ENCODE data around the gene C2orf81.

DNA sequence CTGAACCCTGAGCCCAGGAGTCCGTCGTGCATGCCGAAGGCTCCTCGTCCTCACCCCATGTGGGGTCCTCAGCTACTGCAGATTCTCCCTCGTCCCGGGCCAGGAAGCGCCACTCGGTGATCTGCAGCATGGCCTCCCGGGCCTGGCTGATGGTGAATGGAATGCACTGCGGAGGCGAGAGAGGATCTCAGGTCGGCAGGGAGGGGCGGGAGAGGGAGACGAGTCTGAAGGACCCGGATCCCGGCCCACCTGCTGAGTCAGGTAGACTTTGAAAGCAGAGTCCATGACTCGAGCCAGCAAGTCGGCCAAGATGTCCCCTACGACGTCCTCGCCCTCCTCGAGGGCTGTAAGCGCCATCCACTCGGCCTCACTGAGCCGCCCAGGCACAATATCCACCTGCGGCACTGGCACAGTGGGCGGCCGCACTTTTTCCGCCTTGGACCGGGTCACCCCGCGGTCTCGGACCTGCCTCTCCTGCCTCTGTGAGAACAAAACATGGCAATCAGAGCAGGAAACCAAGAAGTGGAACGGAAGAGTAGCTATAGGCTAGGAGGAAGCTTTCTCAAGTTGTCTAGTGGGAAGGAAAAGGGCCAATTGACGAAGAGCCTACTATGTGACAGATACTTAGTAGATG lies 5.5 kb downstream of the C2orf81 start:
- TF ChIP-seq CEBPB (IDR thresholded peaks at IDR 0.05; ENCODE audit: low read depth, low read length) (no peak), SMC3 (IDR thresholded peaks at IDR 0.05; ENCODE audit: low read depth, low read length) (no peak), POLR2A (IDR thresholded peaks at IDR 0.05; ENCODE audit: low read depth, low read length) (no peak), MAFK (IDR thresholded peaks at IDR 0.05; ENCODE audit: low read depth, low read length) (no peak), CHD1 (IDR thresholded peaks at IDR 0.05; ENCODE audit: low read depth, low read length) (no peak), RAD21 (IDR thresholded peaks at IDR 0.05; ENCODE audit: low read length) (no peak)
- TF ChIP-seq, protein P1, sequence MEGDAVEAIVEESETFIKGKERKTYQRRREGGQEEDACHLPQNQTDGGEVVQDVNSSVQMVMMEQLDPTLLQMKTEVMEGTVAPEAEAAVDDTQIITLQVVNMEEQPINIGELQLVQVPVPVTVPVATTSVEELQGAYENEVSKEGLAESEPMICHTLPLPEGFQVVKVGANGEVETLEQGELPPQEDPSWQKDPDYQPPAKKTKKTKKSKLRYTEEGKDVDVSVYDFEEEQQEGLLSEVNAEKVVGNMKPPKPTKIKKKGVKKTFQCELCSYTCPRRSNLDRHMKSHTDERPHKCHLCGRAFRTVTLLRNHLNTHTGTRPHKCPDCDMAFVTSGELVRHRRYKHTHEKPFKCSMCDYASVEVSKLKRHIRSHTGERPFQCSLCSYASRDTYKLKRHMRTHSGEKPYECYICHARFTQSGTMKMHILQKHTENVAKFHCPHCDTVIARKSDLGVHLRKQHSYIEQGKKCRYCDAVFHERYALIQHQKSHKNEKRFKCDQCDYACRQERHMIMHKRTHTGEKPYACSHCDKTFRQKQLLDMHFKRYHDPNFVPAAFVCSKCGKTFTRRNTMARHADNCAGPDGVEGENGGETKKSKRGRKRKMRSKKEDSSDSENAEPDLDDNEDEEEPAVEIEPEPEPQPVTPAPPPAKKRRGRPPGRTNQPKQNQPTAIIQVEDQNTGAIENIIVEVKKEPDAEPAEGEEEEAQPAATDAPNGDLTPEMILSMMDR (conservative IDR thresholded peaks at IDR 0.05; ENCODE audit: low read depth, low read length): no peak
- TF ChIP-seq, protein P2, sequence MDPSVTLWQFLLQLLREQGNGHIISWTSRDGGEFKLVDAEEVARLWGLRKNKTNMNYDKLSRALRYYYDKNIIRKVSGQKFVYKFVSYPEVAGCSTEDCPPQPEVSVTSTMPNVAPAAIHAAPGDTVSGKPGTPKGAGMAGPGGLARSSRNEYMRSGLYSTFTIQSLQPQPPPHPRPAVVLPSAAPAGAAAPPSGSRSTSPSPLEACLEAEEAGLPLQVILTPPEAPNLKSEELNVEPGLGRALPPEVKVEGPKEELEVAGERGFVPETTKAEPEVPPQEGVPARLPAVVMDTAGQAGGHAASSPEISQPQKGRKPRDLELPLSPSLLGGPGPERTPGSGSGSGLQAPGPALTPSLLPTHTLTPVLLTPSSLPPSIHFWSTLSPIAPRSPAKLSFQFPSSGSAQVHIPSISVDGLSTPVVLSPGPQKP (IDR thresholded peaks at IDR 0.05; ENCODE audit: borderline replicate concordance, low read depth, low read length): no peak

Measured in IMR-90 (cell line).